HuH-7.5 (cell line): ENCODE measurements around the gene ZC3H13.

Experiments
- DNase-seq: peaks from one replicate; pipeline ENCODE4 v3.0.0; 2011; ENCODE audit warnings: low spot score

The ZC3H13 gene

GRCh38 chr13:46052319-46053161, at the start of gene ZC3H13:
Gene ZC3H13, minus strand, starts transcription at chr13:46052746. Its CDS starts 7,239 bp downstream, at chr13:46045507.
- DNase-seq: peak; percentile 64

- DNase-seq: no peak
Measured at GRCh38 chr13:46102255-46102605, 49.7 kb upstream of the ZC3H13 start.

- no peak for DNase-seq
Measured at GRCh38 chr13:46101484-46102254, 49.1 kb upstream of the ZC3H13 start.

- DNase-seq: no peak
Measured at GRCh38 chr13:46101002-46101401, 48.5 kb upstream of the ZC3H13 start.

GRCh38 chr13:46100191-46100815, 47.8 kb upstream of the ZC3H13 start:
- DNase-seq: no peak

- no peak for DNase-seq
Measured at GRCh38 chr13:46097663-46098062, 45.1 kb upstream of the ZC3H13 start.

GRCh38 chr13:46097015-46097414, 44.5 kb upstream of the ZC3H13 start:
- no peak for DNase-seq

GRCh38 chr13:46094478-46094877, 41.9 kb upstream of the ZC3H13 start:
- DNase-seq: no peak

GRCh38 chr13:46088821-46089562, 36.4 kb upstream of the ZC3H13 start:
- no peak for DNase-seq

GRCh38 chr13:46087481-46087880, 34.9 kb upstream of the ZC3H13 start:
- no peak for DNase-seq

GRCh38 chr13:46086985-46087384, 34.4 kb upstream of the ZC3H13 start:
- no peak for DNase-seq

- no peak for DNase-seq
Measured at GRCh38 chr13:46086421-46086922, 33.9 kb upstream of the ZC3H13 start.

- DNase-seq: no peak
Measured at GRCh38 chr13:46085737-46086136, 33.2 kb upstream of the ZC3H13 start.

GRCh38 chr13:46082324-46082723, 29.8 kb upstream of the ZC3H13 start:
- DNase-seq: no peak

GRCh38 chr13:46079770-46080169, 27.2 kb upstream of the ZC3H13 start:
- no peak for DNase-seq

GRCh38 chr13:46077265-46077664, 24.7 kb upstream of the ZC3H13 start:
- DNase-seq: no peak

- DNase-seq: no peak
Measured at GRCh38 chr13:46076827-46077226, 24.3 kb upstream of the ZC3H13 start.

GRCh38 chr13:46075811-46076210, 23.3 kb upstream of the ZC3H13 start:
- no peak for DNase-seq

- no peak for DNase-seq
Measured at GRCh38 chr13:46071590-46072249, 19.2 kb upstream of the ZC3H13 start.

GRCh38 chr13:46063292-46063691, 10.7 kb upstream of the ZC3H13 start:
- no peak for DNase-seq

- no peak for DNase-seq
Measured at GRCh38 chr13:46062185-46062584, 9.6 kb upstream of the ZC3H13 start.
